ENCODE results near the gene TNPO3. TPM values are rescaled to one million over a fixed set of nuclear protein-coding genes. Genes with fewer than 3 reads are reported as not detected.

TNPO3 gene
- total RNA-seq, 3 donors from 2014 or later (not counting 1 experiment from before 2014, with no cell fraction given), result 33.9 to 41.1 (median 37.9) TPM

- intact Hi-C loops (cut with micrococcal nuclease), result no loop called here
- H3K9me3 Mint-ChIP-seq, result no peaks in the 10 kb centered on the region
- no peak for DNase-seq
These were observed 131.5 kb downstream of the TNPO3 start for GRCh38 chr7:128923411-128923800.

GRCh38 chr7:128922496-128923410, 132.2 kb downstream of the TNPO3 start:
- Mint-ChIP-seq H3K27me3 (ENCODE audit: low read depth in 2 of 2) (peaks cover 23 to 26% of the 10 kb centered on the region in 2 donors), H3K4me1 (no peaks in the 10 kb centered on the region)
- ATAC-seq, result no peak

More at GRCh38 chr7:128923411-128923800, 131.5 kb downstream of the TNPO3 start:
- ATAC-seq, result no peak
- Mint-ChIP-seq H3K4me1 (no peaks in the 10 kb centered on the region), H3K4me3 (no peak overlapping the region), H3K27ac (no peak overlapping the region), H3K27me3 (ENCODE audit: low read depth in 2 of 2) (peaks cover 19 to 25% of the 10 kb centered on the region in 2 donors), H3K36me3 (no peaks in the 10 kb centered on the region)
- H3K4me3 ChIP-seq (ENCODE audit: low read length), result no peak overlapping the region
- H3K27me3 ChIP-seq (ENCODE audit: control insufficient read depth, insufficient read depth, low read length), result no peaks in the 10 kb centered on the region
- no peaks in the 10 kb centered on the region for H3K9me3 ChIP-seq (ENCODE audit: control insufficient read depth, insufficient read depth, low read length)
- H3K36me3 ChIP-seq (ENCODE audit: control insufficient read depth, insufficient read depth, low read length), result no peaks in the 10 kb centered on the region
- no peak for TF ChIP-seq CTCF (IDR thresholded peaks at IDR 0.05)
- no peak overlapping the region for H3K27ac ChIP-seq (ENCODE audit: low read length)
- 63% methylated on average over 5 of the region's 5 CpGs for WGBS (ENCODE audit: insufficient coverage)
- H3K4me1 ChIP-seq (ENCODE audit: control insufficient read depth, insufficient read depth, low read length), result no peaks in the 10 kb centered on the region

GRCh38 chr7:128921866-128922440, 133.0 kb downstream of the TNPO3 start:
- 85% methylated on average over 9 of the region's 9 CpGs for whole genome bisulfite sequencing (ENCODE audit: insufficient coverage)
- no peak overlapping the region for H3K4me3 ChIP-seq (ENCODE audit: low read length)
- H3K27me3 Mint-ChIP-seq (ENCODE audit: low read depth in 2 of 2), result peaks cover 27 to 30% of the 10 kb centered on the region in 2 donors
- no peaks in the 10 kb centered on the region for H3K36me3 Mint-ChIP-seq
- H3K4me1 ChIP-seq (ENCODE audit: control insufficient read depth, insufficient read depth, low read length), result no peaks in the 10 kb centered on the region
- no peak for ATAC-seq
- intact Hi-C loops (cut with micrococcal nuclease), result no loop called here
- H3K9me3 ChIP-seq (ENCODE audit: control insufficient read depth, insufficient read depth, low read length), result no peaks in the 10 kb centered on the region
- H3K4me1 Mint-ChIP-seq, result no peaks in the 10 kb centered on the region
- TF ChIP-seq CTCF (IDR thresholded peaks at IDR 0.05), result no peak
- no peak overlapping the region for H3K27ac ChIP-seq (ENCODE audit: low read length)
- no peak for DNase-seq
- no peaks in the 10 kb centered on the region for H3K36me3 ChIP-seq (ENCODE audit: control insufficient read depth, insufficient read depth, low read length)
- no peak overlapping the region for H3K27ac Mint-ChIP-seq
- no peaks in the 10 kb centered on the region for H3K9me3 Mint-ChIP-seq
- H3K4me3 Mint-ChIP-seq, result no peak overlapping the region
- H3K27me3 ChIP-seq (ENCODE audit: control insufficient read depth, insufficient read depth, low read length), result no peaks in the 10 kb centered on the region

More at GRCh38 chr7:128922496-128923410, 132.2 kb downstream of the TNPO3 start:
- H3K9me3 Mint-ChIP-seq, result no peaks in the 10 kb centered on the region
- intact Hi-C loops (cut with micrococcal nuclease), result no loop called here
- no peaks in the 10 kb centered on the region for H3K9me3 ChIP-seq (ENCODE audit: control insufficient read depth, insufficient read depth, low read length)
- no peak for TF ChIP-seq CTCF (IDR thresholded peaks at IDR 0.05)
- no peaks in the 10 kb centered on the region for H3K36me3 ChIP-seq (ENCODE audit: control insufficient read depth, insufficient read depth, low read length)
- H3K27ac Mint-ChIP-seq, result no peak overlapping the region
- 87% methylated on average over 15 of the region's 16 CpGs for WGBS (ENCODE audit: insufficient coverage)
- H3K4me3 Mint-ChIP-seq, result no peak overlapping the region
- H3K27ac ChIP-seq (ENCODE audit: low read length), result no peak overlapping the region
- no peak for DNase-seq
- H3K27me3 ChIP-seq (ENCODE audit: control insufficient read depth, insufficient read depth, low read length), result no peaks in the 10 kb centered on the region
- no peak overlapping the region for H3K4me3 ChIP-seq (ENCODE audit: low read length)
- H3K4me1 ChIP-seq (ENCODE audit: control insufficient read depth, insufficient read depth, low read length), result no peaks in the 10 kb centered on the region
- H3K36me3 Mint-ChIP-seq, result no peaks in the 10 kb centered on the region

All from natural killer cell (primary cell).